HepG2 (cell line): ENCODE results near the gene PLIN5. TPM values are rescaled to one million over a fixed set of nuclear protein-coding genes. Genes with fewer than 3 reads are reported as not detected.

ENCODE experiments used
- ATAC-seq: fragments of 200-7000 bp; cut with Tn5 transposase; 3 replicates; pipeline ENCODE4 v1.9.1; 2020; ENCODE audit warnings: mild to moderate bottlenecking, moderate library complexity
- BruUV-seq: library from RNA; stranded (reverse); fragments of 400-500 nt; replicated peaks from 2 replicates; lab custom pipeline; 2021; lab: Mats Ljungman, UMichigan
- CTCF ChIA-PET: fragments of 300-600 bp; formaldehyde crosslinking; extraction: SDS; loops from one replicate; lab custom pipeline; 2021; ENCODE audit warnings: low total read pairs, inconsistent platforms, low intra/inter-chr PET ratio; lab: Yijun Ruan, JAX
- POLR2A ChIA-PET: fragments of 350-600 bp; sonication (Branson Sonifier 250); formaldehyde crosslinking; loops from one replicate; lab custom pipeline; 2020; ENCODE audit warnings: antibody characterized with exemption, inconsistent platforms; lab: Yijun Ruan, JAX
- DNase-seq: peaks from one replicate; pipeline ENCODE4 v3.0.0-alpha.2; 2015; ENCODE audit warnings: low spot score
- FAIRE-seq: peaks from 3 replicates; lab custom pipeline; 2011; peaks lifted over from hg19 to GRCh38; lab: Jason Lieb, UNC
- H2AFZ ChIP-seq: one replicate; pipeline ENCODE4 v1.6.1; 2011; ENCODE audit warnings: low read length, inconsistent platforms
- H3K27ac ChIP-seq: fragments of 300-600 bp; 3 replicates; pipeline ENCODE4 v1.8.0; 2011; ENCODE audit warnings: mixed run types, mild to moderate bottlenecking, mixed read lengths, low read length, inconsistent platforms; ENCODE audit not compliant: insufficient read depth; ENCODE audit errors: extremely low read length
- H3K27me3 ChIP-seq, 2 experiments: fragments of 200-600 bp in 1 of 2; 2 replicates in 1 of 2; 3 replicates in 1 of 2; pipeline versions ENCODE4 v1.6.0 to v1.8.0; 2011; ENCODE audit warnings: low read length in 2 of 2, mild to moderate bottlenecking in 2 of 2, moderate library complexity in 2 of 2, inconsistent platforms in 1 of 2; ENCODE audit not compliant: insufficient read depth in 2 of 2, control insufficient read depth in 1 of 2
- H3K36me3 ChIP-seq, 2 experiments: fragments of 200-600 bp in 1 of 2; replicated peaks in 1 of 2; 2 replicates in 1 of 2; 3 replicates in 1 of 2; pipeline versions ENCODE4 v1.5.1 to v1.8.0; 2011; ENCODE audit warnings: low read length in 2 of 2, inconsistent platforms in 1 of 2; ENCODE audit not compliant: insufficient read depth in 2 of 2, control insufficient read depth in 1 of 2
- H3K4me1 ChIP-seq: 2 replicates; pipeline ENCODE4 v1.5.1; 2012; ENCODE audit warnings: low read length, inconsistent platforms; ENCODE audit not compliant: insufficient read depth
- H3K4me2 ChIP-seq: 2 replicates; pipeline ENCODE4 v1.6.0; 2011; ENCODE audit warnings: low read depth, low read length, inconsistent platforms
- H3K4me3 ChIP-seq, 3 experiments: fragments of 200-600 bp in 1 of 3; sonication (generic), shearing (Covaris generic) in 1 of 3; replicated peaks in 1 of 3; 2 replicates each; pipeline ENCODE4 v1.5.1; 2011 to 2016; ENCODE audit warnings: low read length in 3 of 3, inconsistent platforms in 2 of 3, low read depth in 2 of 3, mild to moderate bottlenecking in 2 of 3, control low read depth in 1 of 3, mixed read lengths in 1 of 3; ENCODE audit not compliant: insufficient read depth in 1 of 3
- H3K79me2 ChIP-seq: one replicate; pipeline ENCODE4 v1.6.1; 2011; ENCODE audit warnings: low read length, inconsistent platforms; ENCODE audit not compliant: insufficient read depth
- H3K9ac ChIP-seq: 2 replicates; pipeline ENCODE4 v1.6.0; 2011; ENCODE audit warnings: mild to moderate bottlenecking, low read depth, low read length, inconsistent platforms; ENCODE audit not compliant: insufficient read depth
- H3K9me3 ChIP-seq: 2 replicates; pipeline ENCODE4 v1.5.1; 2012; ENCODE audit warnings: mild to moderate bottlenecking, low read length
- H4K20me1 ChIP-seq: 2 replicates; pipeline ENCODE4 v1.6.0; 2011; ENCODE audit warnings: inconsistent platforms, mild to moderate bottlenecking, low read length, moderate library complexity; ENCODE audit not compliant: insufficient read depth
- BORCS8-MEF2B ChIP-seq: sonication (generic); formaldehyde crosslinking; IDR thresholded peaks from 2 replicates; pipeline ENCODE4 v1.8.0; 2022; ENCODE audit warnings: mild to moderate bottlenecking, missing genetic modification reagents
- GLI4 ChIP-seq: sonication (generic); formaldehyde crosslinking; IDR thresholded peaks from 2 replicates; pipeline ENCODE4 v1.5.1; 2020; ENCODE audit warnings: missing genetic modification reagents, mild to moderate bottlenecking, moderate library complexity, borderline replicate concordance
- HDAC6 ChIP-seq: fragments of 200-600 bp; sonication (generic); IDR thresholded peaks from 2 replicates; pipeline ENCODE4 v1.7.0; 2017; ENCODE audit warnings: mild to moderate bottlenecking, antibody characterized with exemption, low read length, low read depth
- KLF11 ChIP-seq: IDR thresholded peaks from 2 replicates; pipeline ENCODE4 v1.6.1; 2016; ENCODE audit warnings: missing compliant biosample characterization
- MBD4 ChIP-seq: IDR thresholded peaks from 2 replicates; pipeline ENCODE4 v1.6.1; 2012; ENCODE audit warnings: low read length, inconsistent platforms, borderline replicate concordance
- MBNL3 ChIP-seq: fragments of 250-450 bp; sonication (Bioruptor Pico); conservative IDR thresholded peaks from 2 replicates; pipeline ENCODE4 v1.8.0; 2022; ENCODE audit warnings: mild to moderate bottlenecking, inconsistent platforms
- NFRKB ChIP-seq: fragments of 450-650 bp; IDR thresholded peaks from 2 replicates; pipeline ENCODE4 v1.6.1; 2017
- PAF1 ChIP-seq: IDR thresholded peaks from 2 replicates; pipeline ENCODE4 v1.6.1; 2016; ENCODE audit warnings: missing genetic modification reagents, missing compliant biosample characterization
- PHF8 ChIP-seq: sonication (generic); formaldehyde crosslinking; IDR thresholded peaks from 2 replicates; pipeline ENCODE4 v1.5.0; 2020; ENCODE audit warnings: missing genetic modification reagents
- POLR2AphosphoS5 ChIP-seq: IDR thresholded peaks from 2 replicates; pipeline ENCODE4 v1.6.1; 2012; ENCODE audit warnings: low read depth, low read length
- RFXANK ChIP-seq: IDR thresholded peaks from 2 replicates; pipeline ENCODE4 v1.6.1; 2016
- SMARCC2 ChIP-seq: fragments of 450-650 bp; IDR thresholded peaks from 2 replicates; pipeline ENCODE4 v1.6.1; 2017; ENCODE audit warnings: antibody characterized with exemption, mild to moderate bottlenecking
- WIZ ChIP-seq: sonication (generic); formaldehyde crosslinking; IDR thresholded peaks from 2 replicates; pipeline ENCODE4 v1.5.1; 2020; ENCODE audit warnings: mild to moderate bottlenecking, missing genetic modification reagents
- ZNF577 ChIP-seq: sonication (generic); formaldehyde crosslinking; IDR thresholded peaks from 2 replicates; pipeline ENCODE4 v1.4.0; 2020; ENCODE audit warnings: mild to moderate bottlenecking, low read depth, missing genetic modification reagents, borderline replicate concordance
- WGBS: methylation state at CpG from one replicate; pipeline ENCODE4 v1.1.6; 2017; ENCODE audit warnings: low lambda C conversion rate; 5-methylcytosine and 5-hydroxymethylcytosine counted together
- in situ Hi-C: cut with HindIII; loops from 2 replicates; pipeline ENCODE4 v1.10.0; 2017; ENCODE audit warnings: low pct_unique_long_range_greater_than_20kb; ENCODE audit not compliant: extremely low pct_ligation_motif_present
- intact Hi-C: fragments of 100-400 bp; cut with micrococcal nuclease; formaldehyde crosslinking; loops from one replicate; pipeline ENCODE4 v1.10.0; 2022; ENCODE audit not compliant: unreplicated experiment
- polyA plus RNA-seq, 8 experiments: library from polyadenylated mRNA; depleted of rRNA in 3 of 8; stranded (reverse) in 7 of 8; unstranded in 1 of 8; fragments of >200 nt; fragmentation: Illumina TruSeq in 4 of 8; extraction: Trizol in 4 of 8; gene quantifications; 2 replicates each; pipeline versions ENCODE4 v1.2.1 to v1.2.3, GENCODE V29; 2011 to 2016; ENCODE audit warnings: low read depth in 4 of 8, missing spikeins in 1 of 8, mixed read lengths in 1 of 8; ENCODE audit not compliant: insufficient read depth in 1 of 8
- total RNA-seq, 5 experiments: library from RNA; depleted of rRNA; stranded (reverse); fragments of >200 nt; fragmentation: Illumina TruSeq; extraction: Trizol; gene quantifications; 2 replicates each; pipeline ENCODE4 v1.2.3, GENCODE V29; 2016; ENCODE audit warnings: low read depth in 1 of 5
- TF ChIP-seq, protein P1 (sequence below): sonication (generic); formaldehyde crosslinking; IDR thresholded peaks from 2 replicates; pipeline ENCODE4 v1.8.0; 2022; ENCODE audit warnings: missing genetic modification reagents, mild to moderate bottlenecking, borderline replicate concordance
- TF ChIP-seq, protein P2 (sequence below): sonication (generic); formaldehyde crosslinking; IDR thresholded peaks from 2 replicates; pipeline ENCODE4 v1.4.0; 2020; ENCODE audit warnings: missing genetic modification reagents, borderline replicate concordance
- TF ChIP-seq, protein P3 (sequence below): sonication (generic); formaldehyde crosslinking; IDR thresholded peaks from 2 replicates; pipeline ENCODE4 v1.8.0; 2022; ENCODE audit warnings: missing genetic modification reagents, mild to moderate bottlenecking, inconsistent platforms, borderline replicate concordance

Gene PLIN5
- total and polyA plus RNA-seq, 2 of the 13 experiments (the other 11 are each of a cell fraction or from before 2014, with no cell fraction given), result 1.8 to 4.8 TPM

DNA sequence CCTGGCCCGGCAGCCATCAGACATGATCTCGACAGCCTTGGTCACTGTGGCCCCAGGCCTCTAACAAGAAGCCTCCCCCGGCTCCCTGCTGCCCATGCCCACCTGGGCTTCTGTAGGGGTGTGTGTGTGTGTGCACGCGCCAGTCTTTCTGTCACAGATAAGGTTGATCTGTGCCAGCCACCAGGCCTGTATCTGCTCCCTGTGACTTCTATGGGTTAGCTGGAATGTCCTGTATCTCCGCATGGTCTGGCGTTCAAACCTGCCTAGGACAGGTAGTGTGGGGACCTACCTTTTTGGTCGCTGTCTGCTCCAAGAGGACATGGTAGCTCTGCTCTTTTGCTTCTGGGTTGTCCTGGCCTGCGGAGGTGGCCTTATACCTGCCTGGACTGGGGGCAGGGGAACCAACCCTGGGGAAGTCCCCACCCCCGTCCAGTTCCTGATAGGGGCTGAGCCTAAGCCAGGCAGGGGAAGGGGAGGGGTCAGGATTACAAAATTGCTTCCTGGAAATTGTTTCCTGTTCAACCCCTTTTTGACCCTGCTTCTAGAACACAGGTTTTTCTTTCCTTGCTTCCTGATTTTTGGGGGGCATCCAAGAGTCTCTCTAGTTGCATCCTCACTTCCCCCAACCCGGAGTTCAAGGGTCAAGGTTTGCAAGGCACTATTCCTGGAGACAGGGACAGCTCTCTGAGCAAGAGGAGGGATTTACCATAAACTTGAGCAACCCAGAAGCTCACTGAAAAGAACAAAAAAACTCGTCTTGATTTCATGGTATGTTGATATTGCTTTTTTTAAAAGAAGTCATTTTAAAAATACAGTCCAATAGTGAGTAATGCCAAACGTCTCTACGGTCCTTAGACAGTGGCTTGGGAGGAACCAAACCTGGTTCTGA lies 4.9 kb upstream of the PLIN5 start, which contains the start of gene LRG1 (continued):
- TF ChIP-seq MBNL3 (CRISPR knock-in tag) (no peak), PAF1 (no peak), BORCS8-MEF2B (CRISPR knock-in tag) (peak; percentile 71; the same call in 1 of the 2 replicates), HDAC6 (no peak), NFRKB (no peak)

DNA sequence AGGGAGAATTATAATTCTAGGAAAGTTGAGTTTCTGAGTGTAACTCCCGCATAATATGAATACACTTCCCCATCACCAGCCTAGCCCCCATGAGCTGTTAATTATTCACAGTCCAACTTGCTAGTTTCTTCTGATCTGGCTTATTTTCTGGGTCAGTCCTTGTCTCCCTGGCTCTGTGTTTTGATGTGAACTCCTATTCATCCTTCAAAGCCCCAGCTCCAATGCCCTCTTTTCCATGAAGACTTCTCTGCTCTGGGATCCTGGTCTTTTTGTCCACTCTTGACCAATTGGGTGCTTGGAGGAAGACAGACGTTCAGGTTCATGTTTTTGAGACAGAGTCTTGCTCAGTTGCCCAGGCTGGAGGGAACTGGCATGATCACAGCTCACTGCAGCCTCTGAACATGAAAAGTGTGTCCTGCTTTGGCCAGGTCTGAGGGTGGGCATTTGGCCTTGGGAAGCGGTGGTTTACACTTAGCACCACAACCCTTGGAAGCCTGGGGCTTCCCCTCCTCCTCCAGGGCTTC lies 4.2 kb upstream of the PLIN5 start:
- Histone ChIP-seq H3K4me3 (peak overlapping the region; percentile 48 to 79 (median 60)), H3K9ac (peak overlapping the region; percentile 77)
- TF ChIP-seq KLF11 (CRISPR knock-in tag), result no peak
- TF ChIP-seq MBD4, result no peak
- TF ChIP-seq SMARCC2, result no peak
- TF ChIP-seq WIZ, result no peak
- TF ChIP-seq POLR2AphosphoS5, result no peak
- TF ChIP-seq ZNF577, result no peak
- TF ChIP-seq, protein P1, sequence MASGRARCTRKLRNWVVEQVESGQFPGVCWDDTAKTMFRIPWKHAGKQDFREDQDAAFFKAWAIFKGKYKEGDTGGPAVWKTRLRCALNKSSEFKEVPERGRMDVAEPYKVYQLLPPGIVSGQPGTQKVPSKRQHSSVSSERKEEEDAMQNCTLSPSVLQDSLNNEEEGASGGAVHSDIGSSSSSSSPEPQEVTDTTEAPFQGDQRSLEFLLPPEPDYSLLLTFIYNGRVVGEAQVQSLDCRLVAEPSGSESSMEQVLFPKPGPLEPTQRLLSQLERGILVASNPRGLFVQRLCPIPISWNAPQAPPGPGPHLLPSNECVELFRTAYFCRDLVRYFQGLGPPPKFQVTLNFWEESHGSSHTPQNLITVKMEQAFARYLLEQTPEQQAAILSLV, result peak; percentile 17; the same call in 1 of the 2 replicates
- TF ChIP-seq, protein P2, sequence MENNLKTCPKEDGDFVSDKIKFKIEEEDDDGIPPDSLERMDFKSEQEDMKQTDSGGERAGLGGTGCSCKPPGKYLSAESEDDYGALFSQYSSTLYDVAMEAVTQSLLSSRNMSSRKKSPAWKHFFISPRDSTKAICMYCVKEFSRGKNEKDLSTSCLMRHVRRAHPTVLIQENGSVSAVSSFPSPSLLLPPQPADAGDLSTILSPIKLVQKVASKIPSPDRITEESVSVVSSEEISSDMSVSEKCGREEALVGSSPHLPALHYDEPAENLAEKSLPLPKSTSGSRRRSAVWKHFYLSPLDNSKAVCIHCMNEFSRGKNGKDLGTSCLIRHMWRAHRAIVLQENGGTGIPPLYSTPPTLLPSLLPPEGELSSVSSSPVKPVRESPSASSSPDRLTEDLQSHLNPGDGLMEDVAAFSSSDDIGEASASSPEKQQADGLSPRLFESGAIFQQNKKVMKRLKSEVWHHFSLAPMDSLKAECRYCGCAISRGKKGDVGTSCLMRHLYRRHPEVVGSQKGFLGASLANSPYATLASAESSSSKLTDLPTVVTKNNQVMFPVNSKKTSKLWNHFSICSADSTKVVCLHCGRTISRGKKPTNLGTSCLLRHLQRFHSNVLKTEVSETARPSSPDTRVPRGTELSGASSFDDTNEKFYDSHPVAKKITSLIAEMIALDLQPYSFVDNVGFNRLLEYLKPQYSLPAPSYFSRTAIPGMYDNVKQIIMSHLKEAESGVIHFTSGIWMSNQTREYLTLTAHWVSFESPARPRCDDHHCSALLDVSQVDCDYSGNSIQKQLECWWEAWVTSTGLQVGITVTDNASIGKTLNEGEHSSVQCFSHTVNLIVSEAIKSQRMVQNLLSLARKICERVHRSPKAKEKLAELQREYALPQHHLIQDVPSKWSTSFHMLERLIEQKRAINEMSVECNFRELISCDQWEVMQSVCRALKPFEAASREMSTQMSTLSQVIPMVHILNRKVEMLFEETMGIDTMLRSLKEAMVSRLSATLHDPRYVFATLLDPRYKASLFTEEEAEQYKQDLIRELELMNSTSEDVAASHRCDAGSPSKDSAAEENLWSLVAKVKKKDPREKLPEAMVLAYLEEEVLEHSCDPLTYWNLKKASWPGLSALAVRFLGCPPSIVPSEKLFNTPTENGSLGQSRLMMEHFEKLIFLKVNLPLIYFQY (CRISPR knock-in tag), result no peak
- TF ChIP-seq, protein P3, sequence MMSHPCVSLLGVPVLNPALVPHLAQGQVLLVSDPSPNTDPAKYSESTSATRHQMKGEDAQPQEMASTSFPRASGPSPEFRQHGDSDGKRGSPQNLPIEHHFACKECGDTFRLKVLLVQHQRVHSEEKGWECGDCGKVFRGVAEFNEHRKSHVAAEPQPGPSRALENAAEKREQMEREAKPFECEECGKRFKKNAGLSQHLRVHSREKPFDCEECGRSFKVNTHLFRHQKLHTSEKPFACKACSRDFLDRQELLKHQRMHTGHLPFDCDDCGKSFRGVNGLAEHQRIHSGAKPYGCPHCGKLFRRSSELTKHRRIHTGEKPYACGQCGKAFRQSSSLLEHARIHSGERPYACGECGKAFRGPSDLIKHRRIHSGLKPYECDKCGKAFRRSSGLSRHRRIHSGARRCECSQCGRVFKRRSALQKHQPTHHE, result no peak
- 0 out of 2 replicates have a peak, but pooled peaks have one; percentile 19 for TF ChIP-seq GLI4 (CRISPR knock-in tag)
- no peak for TF ChIP-seq PHF8
- TF ChIP-seq RFXANK (CRISPR knock-in tag), result no peak

More for the DNA sequence above, 4.2 kb upstream of the PLIN5 start:
- Histone ChIP-seq H3K4me1 (peaks cover 75% of the 10 kb centered on the region), H3K9me3 (no peaks in the 10 kb centered on the region), H2AFZ (no peak overlapping the region), H3K27ac (peak overlapping the region; percentile 68), H4K20me1 (peaks cover 6% of the 10 kb centered on the region; the same call in 1 of the 2 replicates), H3K36me3 (no peaks in the 10 kb centered on the region), H3K79me2 (peaks cover 5% of the 10 kb centered on the region), H3K4me2 (peak overlapping the region; percentile 81), H3K27me3 (no peaks in the 10 kb centered on the region)
- no peak for FAIRE-seq
- no peak for DNase-seq
- in situ Hi-C loops (no loop called here), intact Hi-C loops (loop anchor here (5.0 kb wide), 1 partner anchor 67 kb away; the partner anchor contains the start of gene HDGFL2)
- BruUV-seq, result TSS peak; percentile 40
- POLR2A ChIA-PET, result interaction anchor here (0.5 to 2.0 kb wide), 15 partner anchors 8 to 252 kb away, joined by 3 to 9 read pairs (median 4); partner anchors contain the start of genes FEM1A, HDGFL2, MPND and MYDGF
- no peak for ATAC-seq
- 24% methylated on average over 3 of the region's 3 CpGs for WGBS
- CTCF ChIA-PET, result no interaction called here
